Left renal pelvis (tissue), 4 donors: ENCODE data around the gene TAB3. TPM values are rescaled to one million over a fixed set of nuclear protein-coding genes. Genes with fewer than 3 reads are reported as not detected.
A peak's percentile ranks its signal among the peaks of the same experiment; 100 is the strongest.

Experiments used
- DNase-seq, 4 donors: peaks; one replicate each; pipeline ENCODE4 v3.0.0-alpha.2; 2013; ENCODE audit warnings: low read depth in 4 of 4, low spot score in 3 of 4
- polyA plus RNA-seq, 4 donors: library from polyadenylated mRNA; unstranded; fragments of 120-200 nt; gene quantifications; one replicate each; pipeline ENCODE4 v1.2.1, GENCODE V29; 2013; ENCODE audit not compliant: insufficient read length in 4 of 4

TAB3 gene
- polyA plus RNA-seq, 4 donors = 19.9 to 35.1 (median 33.5) TPM

GRCh38 chrX:30887721-30888120 is 1.3 kb downstream of the TAB3 start:
- DNase-seq = no peak

GRCh38 chrX:30887288-30887687 is 1.8 kb downstream of the TAB3 start:
- DNase-seq = no peak

DNA sequence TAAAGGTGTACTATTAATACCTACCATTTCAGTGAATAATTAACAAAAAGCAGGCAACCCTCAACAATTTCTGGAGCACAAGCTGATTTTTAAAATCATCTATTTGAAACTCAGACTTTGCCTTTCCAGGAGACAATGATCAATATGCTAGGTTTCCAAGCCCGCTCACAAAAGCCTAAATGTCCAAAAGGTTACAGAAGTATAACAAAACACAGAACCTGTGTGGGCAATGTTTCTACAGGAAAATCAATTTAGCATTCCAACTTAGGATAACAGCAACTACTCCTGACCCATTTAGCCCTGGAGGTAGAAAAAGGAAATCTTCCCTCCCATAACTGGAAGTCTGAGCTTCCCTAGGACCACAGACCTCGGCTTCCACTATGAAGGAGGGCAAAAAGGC is 3.9 kb downstream of the TAB3 start:
- no peak for DNase-seq

DNA sequence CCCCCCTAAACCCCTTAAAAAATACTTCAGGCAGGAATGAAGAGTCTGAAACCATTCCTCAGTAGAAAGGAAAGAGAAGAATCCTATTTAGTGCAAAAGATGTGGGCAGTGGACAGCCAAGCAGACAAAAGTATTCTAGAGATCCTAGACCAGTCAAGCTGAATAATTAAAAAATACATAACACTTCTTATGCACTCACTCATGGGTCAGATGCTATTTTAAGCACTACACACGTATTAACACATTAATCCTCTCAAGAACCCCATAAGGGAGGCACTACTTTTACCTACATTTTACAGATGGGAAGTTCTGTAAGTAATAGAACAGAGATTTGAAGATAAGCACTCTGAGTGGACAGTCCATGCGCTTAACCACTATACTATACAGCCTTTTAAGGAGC is 5.9 kb downstream of the TAB3 start:
- DNase-seq = no peak

DNA sequence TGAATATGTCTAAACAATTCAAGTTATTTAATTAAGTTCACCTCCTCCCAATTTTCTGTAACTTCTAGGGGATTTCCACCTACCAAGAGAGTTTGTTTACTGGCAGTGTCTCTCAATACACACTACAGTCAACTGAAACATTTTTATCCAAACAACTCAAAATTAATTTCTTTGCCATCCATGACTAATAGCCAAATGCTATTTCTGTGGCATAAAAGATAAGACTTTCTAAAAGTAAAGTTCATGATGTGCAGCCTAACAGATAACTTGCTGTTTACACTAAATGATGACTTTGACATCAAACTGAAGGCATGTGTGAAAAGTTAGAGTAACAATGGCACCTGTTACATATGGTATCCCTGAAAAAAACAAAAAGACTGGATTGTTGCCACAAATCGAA is 7.3 kb downstream of the TAB3 start:
- DNase-seq = no peak

GRCh38 chrX:30881390-30881789 is 7.7 kb downstream of the TAB3 start:
- no peak for DNase-seq

- no peak for DNase-seq
Measured at GRCh38 chrX:30880058-30880457, 9.0 kb downstream of the TAB3 start.

- DNase-seq = no peak
Measured at GRCh38 chrX:30876367-30876766, 12.7 kb downstream of the TAB3 start.

DNA sequence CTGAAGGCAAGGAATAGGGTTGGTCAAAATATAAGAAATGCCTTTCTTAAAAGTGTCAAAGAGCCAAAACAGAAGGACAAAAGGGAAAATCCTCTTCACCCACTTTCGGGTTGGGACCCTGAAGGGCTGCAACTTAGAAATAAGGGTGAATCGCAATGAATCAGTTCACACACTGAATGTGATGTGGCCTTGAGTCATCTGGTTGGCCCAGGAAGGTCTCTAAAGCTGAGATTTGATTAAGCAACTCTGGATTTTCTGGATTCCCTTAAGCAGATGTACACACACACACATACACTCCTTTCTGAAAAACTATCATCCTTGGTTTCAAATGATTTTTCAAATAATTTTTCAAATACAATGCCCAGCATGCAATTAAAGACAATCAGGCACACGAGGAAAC is 13.1 kb downstream of the TAB3 start:
- no peak for DNase-seq

- no peak for DNase-seq
Measured at GRCh38 chrX:30874851-30875250, 14.2 kb downstream of the TAB3 start.

DNA sequence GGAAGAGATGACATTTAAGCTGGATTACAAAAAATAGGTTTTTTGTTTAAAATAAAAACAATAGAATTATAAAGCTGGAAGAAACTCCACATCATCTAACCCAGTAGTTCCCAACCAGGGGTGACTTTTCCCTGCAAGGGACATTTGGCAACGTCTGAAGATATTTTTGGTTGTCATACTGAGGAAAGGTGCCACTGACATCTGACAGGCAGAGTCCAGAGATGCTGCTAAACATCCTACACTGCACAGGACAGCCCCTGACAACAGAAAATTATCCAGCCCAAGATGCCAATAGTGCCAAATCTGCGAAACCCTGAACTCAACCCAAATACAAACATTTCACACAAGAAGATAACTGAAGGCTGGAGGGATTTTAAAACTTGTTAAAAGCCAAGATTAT is 18.5 kb downstream of the TAB3 start:
- no peak for DNase-seq

- DNase-seq = no peak
Measured at GRCh38 chrX:30865612-30866011, 23.4 kb downstream of the TAB3 start.

GRCh38 chrX:30865015-30865414 is 24.0 kb downstream of the TAB3 start:
- no peak for DNase-seq

- no peak for DNase-seq
Measured at GRCh38 chrX:30864383-30864785, 24.7 kb downstream of the TAB3 start.

- DNase-seq = peak in 1 of 4 donors; percentile 33
Measured at GRCh38 chrX:30863974-30864373, 25.1 kb downstream of the TAB3 start.

- DNase-seq = no peak
Measured at GRCh38 chrX:30858098-30858497, 31.0 kb downstream of the TAB3 start.

DNA sequence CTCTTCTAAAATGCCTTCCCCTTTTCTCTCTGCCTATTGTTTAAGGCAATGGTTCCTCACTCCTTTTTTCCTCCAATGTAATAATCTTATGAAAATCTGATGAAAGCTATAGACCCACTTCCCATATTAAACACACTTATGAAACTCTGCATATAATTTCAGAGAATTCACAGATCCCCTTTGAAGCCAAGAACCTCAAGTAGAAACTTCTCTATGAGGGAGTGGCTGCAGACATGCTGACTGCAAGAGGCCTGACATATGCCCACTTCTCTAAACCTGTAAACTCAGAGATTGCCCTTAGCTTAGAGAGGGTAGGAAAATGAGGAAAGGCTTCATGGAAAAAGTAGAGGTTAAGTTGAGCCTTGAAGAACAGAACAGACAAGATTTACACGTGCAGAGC is 37.6 kb downstream of the TAB3 start:
- DNase-seq = no peak

DNA sequence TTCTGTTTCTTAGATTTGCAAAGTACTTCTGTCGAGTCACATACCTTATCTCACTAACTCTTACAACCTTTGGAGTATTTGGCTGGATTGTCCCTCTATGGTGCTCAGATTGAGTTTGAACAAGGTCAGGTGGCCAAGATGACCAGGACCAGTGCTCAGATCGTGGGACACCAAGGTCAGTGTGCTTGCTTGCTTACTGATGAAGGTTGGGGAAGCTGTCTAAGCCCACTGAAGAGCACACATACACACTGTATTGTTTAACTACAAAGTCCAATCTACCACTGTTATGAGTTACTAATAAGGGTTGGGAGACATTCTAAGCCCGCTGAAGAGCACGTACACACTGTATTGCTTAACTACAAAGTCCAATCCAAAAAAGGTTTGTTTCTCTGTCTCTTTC is 53.7 kb downstream of the TAB3 start:
- no peak for DNase-seq

GRCh38 chrX:30833896-30834295 is 55.2 kb downstream of the TAB3 start:
- no peak for DNase-seq

DNA sequence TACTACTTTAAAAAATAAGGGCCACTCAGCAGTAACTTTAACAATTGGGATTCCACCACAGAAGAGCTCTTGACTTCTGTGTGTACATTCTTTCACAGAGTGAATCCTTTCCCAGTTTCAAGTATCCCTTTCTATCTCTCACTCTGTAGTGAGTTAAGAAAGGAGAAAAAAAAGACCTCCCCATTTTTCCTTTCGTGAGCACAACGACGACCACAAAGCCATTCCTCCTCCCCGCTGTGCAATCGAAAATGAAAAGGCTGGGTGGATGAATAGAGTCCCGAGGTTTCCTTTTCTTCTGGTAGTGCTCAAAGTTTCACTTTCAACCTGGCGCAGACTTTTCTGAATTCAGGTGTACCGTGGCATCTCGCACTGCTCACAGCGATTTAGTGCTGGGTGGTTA is 58.0 kb downstream of the TAB3 start:
- DNase-seq = no peak

GRCh38 chrX:30830326-30830943 is 58.6 kb downstream of the TAB3 start:
- DNase-seq = no peak

DNA sequence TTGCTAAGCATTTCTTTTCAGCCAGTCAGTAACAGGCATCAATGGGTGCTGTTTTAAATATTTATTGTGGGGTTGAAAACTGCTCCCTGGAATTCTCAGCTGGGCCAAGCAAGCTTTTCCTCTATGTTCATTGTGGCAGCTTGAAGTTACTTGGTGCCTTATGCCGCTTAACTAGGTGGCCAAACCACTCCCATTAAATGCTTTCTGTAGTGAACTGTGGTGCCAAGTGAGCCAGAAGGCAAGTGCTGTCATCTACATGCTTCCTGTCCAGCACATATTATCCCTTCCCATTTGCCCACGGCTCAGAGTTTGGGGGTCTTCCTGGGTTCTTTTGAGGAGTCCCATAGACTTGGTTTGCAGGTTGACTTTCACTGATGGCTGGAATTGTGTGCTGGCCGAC is 64.8 kb downstream of the TAB3 start:
- no peak for DNase-seq

DNA sequence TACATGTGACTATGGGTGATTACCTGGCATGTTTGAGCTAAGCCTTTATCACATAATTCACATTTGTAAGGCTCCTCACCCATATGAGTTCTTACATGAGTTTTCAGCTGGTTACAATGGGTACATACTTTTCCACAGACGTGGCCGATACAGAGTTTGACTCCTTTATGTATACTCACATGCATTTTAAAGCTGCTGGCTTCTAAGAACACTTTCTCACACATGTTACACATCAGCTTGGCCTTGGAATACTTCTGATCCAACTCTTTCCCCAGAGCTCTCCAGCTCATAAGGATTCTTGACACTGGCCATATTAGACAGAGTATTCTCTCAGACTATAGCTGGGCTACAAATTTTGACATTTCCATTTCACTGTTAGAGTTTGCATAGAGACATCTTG is 66.3 kb downstream of the TAB3 start:
- DNase-seq = no peak
